ENCODE measurements around the gene USO1. TPM values are rescaled to one million over a fixed set of nuclear protein-coding genes. Genes with fewer than 3 reads are reported as not detected.

The USO1 gene
- total RNA-seq, 4 donors from 2014 or later, result 52.9 to 59.1 (median 57.6) TPM

DNA sequence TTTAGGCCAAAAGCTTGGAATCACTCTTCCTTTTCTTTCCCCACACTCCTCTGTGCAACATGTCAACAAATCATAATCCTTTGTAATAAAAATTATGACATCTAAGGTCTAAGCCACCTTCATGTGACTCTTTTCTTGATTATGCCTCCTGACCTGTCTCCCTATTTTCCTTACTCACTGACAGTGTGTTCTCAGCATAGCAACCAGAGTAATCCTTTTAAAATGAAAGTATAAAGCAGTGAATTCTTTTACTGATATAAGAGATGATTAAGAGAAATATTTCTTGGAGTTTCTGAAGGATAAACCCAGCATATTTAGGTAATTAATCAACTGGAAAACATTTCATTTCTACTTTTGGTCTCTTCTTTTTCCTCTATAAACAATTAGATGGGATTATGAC, 44.7 kb downstream of the USO1 start:
- no peak overlapping the region for H3K4me3 ChIP-seq (ENCODE audit: low read depth, poor library complexity, severe bottlenecking)
- no peak for TF ChIP-seq POLR2A (IDR thresholded peaks at IDR 0.05)
- TF ChIP-seq, protein P1, sequence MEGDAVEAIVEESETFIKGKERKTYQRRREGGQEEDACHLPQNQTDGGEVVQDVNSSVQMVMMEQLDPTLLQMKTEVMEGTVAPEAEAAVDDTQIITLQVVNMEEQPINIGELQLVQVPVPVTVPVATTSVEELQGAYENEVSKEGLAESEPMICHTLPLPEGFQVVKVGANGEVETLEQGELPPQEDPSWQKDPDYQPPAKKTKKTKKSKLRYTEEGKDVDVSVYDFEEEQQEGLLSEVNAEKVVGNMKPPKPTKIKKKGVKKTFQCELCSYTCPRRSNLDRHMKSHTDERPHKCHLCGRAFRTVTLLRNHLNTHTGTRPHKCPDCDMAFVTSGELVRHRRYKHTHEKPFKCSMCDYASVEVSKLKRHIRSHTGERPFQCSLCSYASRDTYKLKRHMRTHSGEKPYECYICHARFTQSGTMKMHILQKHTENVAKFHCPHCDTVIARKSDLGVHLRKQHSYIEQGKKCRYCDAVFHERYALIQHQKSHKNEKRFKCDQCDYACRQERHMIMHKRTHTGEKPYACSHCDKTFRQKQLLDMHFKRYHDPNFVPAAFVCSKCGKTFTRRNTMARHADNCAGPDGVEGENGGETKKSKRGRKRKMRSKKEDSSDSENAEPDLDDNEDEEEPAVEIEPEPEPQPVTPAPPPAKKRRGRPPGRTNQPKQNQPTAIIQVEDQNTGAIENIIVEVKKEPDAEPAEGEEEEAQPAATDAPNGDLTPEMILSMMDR (IDR thresholded peaks at IDR 0.05), result no peak
- intact Hi-C loops (cut with DNase I; ENCODE audit: low total_unique reads), result no loop called here
- DNase-seq (ENCODE audit: low spot score in 2 of 2), result no peak

DNA sequence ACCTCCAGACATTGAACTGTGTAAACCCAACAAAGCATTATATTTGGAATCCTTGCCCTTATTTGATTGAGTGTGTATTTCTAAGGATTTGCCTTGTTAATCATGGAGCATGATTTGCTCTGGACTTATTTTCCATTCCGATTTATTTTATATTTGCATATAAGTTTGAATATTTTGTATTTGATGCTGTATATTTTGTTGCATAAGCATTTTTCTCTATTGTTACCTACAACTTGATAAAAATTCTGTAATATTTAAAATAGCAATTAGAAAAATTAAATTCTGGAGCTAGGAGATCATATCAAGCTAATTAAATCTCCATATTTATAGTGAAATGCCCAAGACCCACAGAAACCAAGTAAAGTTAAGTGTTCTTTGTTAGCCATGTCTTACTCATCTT, 47.2 kb downstream of the USO1 start:
- 0 to 2% methylated on average over 1 of the region's 1 CpG for WGBS, 2 donors
- no peak overlapping the region for H3K4me3 ChIP-seq (ENCODE audit: low read depth, poor library complexity, severe bottlenecking)
- no peak for DNase-seq (ENCODE audit: low spot score in 2 of 2)
- intact Hi-C loops (cut with DNase I; ENCODE audit: low total_unique reads), result no loop called here
- TF ChIP-seq POLR2A (IDR thresholded peaks at IDR 0.05), result no peak
- TF ChIP-seq, protein P1 (IDR thresholded peaks at IDR 0.05), result no peak

DNA sequence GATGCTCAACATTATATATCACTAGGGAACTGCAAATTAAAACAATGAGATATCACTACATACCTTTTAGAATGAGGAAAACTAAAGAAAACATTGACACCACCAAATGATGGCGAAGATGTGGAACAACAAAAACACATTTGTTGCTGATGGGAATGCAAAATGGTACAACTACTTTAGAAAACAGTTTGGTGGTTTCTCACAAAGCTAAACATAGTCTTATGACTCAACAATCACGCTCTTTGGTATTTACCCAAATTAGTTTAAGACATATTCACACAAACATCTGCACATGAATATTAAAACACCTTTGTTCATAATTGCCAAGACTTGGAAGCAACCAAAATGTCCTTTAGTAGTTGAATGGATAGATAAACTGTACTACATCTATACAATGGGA, 53.2 kb downstream of the USO1 start:
- no peak overlapping the region for H3K4me3 ChIP-seq (ENCODE audit: low read depth, poor library complexity, severe bottlenecking)
- TF ChIP-seq, protein P1 (IDR thresholded peaks at IDR 0.05), result no peak
- TF ChIP-seq POLR2A (IDR thresholded peaks at IDR 0.05), result no peak
- WGBS, 2 donors, result 94 to 97% methylated on average over 2 of the region's 2 CpGs
- no peak for DNase-seq (ENCODE audit: low spot score in 2 of 2)
- intact Hi-C loops (cut with DNase I; ENCODE audit: low total_unique reads), result no loop called here

DNA sequence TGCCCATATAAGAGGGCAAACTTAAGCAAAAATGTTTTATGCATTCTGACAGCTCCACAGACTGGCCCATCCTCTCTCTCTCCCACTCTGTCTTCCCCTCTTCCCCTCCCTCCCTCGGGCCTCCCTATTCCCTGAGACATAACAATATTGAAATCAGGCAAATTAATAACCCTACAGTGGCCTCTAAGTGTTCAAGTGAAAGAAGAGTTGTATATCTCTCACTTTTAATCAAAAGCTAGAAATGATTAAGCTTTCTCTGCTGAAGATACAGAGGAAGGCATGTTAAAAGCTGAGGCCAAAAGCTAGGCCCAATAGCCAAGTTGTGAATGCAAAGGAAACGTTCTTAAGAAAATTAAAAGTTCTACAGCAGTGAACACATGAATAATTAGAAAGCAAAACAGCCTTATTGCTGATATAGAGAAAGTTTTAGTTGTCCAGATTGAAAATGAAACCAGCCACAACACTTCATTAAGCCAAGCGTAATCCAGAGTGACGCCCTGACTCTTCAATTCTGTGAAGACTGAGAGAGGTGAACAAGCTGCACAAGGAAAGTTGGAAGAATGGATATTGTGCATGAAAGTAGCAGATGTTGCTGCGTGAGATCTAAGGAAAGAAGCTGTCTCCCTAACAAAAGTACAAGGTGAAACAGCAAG, 54.9 kb downstream of the USO1 start:
- WGBS, 2 donors, result 79 to 81% methylated on average over 5 of the region's 5 CpGs
- H3K4me3 ChIP-seq (ENCODE audit: low read depth, poor library complexity, severe bottlenecking), result no peak overlapping the region

DNA sequence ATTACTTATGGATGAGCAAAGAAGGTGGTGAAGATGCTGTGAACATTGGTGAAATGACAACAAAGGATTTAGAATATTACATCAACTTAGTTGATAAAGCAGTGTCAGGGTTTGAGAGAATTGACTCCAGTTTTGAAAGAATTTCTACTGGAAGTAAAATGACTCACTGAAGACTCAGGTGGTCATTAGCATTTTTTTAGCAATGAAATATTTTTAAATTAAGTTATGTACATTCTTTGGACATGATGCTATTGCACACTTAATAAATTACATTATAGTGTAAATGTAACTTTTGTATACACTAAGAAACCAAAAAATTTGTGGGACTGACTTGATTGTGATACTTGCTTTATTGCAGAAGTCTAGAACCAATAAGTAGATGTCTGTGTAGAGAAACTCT, 56.9 kb downstream of the USO1 start:
- TF ChIP-seq POLR2A (IDR thresholded peaks at IDR 0.05), result no peak
- TF ChIP-seq, protein P1 (IDR thresholded peaks at IDR 0.05), result no peak
- no peak for DNase-seq (ENCODE audit: low spot score in 2 of 2)
- intact Hi-C loops (cut with DNase I; ENCODE audit: low total_unique reads), result no loop called here
- no peak overlapping the region for H3K4me3 ChIP-seq (ENCODE audit: low read depth, poor library complexity, severe bottlenecking)

More for the DNA sequence above, 54.9 kb downstream of the USO1 start:
- TF ChIP-seq POLR2A (IDR thresholded peaks at IDR 0.05), result no peak
- TF ChIP-seq, protein P1 (IDR thresholded peaks at IDR 0.05), result no peak
- no peak for DNase-seq (ENCODE audit: low spot score in 2 of 2)
- intact Hi-C loops (cut with DNase I; ENCODE audit: low total_unique reads), result no loop called here

DNA sequence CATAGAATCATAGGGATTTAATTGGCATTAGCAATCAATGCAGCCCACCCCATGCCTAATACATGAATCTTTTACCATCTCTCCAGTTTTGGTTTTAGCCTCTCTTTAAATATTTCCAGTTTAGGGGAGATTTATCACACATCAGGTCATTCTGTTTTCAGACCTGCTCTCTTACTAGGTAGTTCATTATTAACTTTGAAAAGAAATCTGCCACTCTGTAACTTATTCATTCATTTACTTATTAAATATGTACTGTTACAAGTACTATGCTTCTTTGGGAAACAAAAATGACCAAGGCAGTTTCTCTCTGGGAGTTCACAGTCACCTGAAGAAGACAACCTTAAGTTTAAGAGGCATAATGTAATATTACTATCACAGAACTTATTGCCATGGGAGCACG, 62.1 kb downstream of the USO1 start:
- no peak for DNase-seq (ENCODE audit: low spot score in 2 of 2)
- TF ChIP-seq, protein P1 (IDR thresholded peaks at IDR 0.05), result no peak
- no peak for TF ChIP-seq POLR2A (IDR thresholded peaks at IDR 0.05)
- intact Hi-C loops (cut with DNase I; ENCODE audit: low total_unique reads), result no loop called here
- H3K4me3 ChIP-seq (ENCODE audit: low read depth, poor library complexity, severe bottlenecking), result no peak overlapping the region
- 96 to 98% methylated on average over 1 of the region's 1 CpG for WGBS, 2 donors
